ENCODE measurements around the gene PPP1R12B.
"Not testable (repeated sequence)": the region's sequence is repeated elsewhere in the genome, so short reads cannot be mapped to it uniquely, and the experiment has no call there.

PPP1R12B gene

GRCh38 chr1:202464153-202464742 lies 115.7 kb downstream of the PPP1R12B start:
- peak; percentile 58 for TF ChIP-seq CTCF (conservative IDR thresholded peaks at IDR 0.05; ENCODE audit: low read length)
- peak; percentile 47 for DNase-seq (ENCODE audit: low read depth)
- not testable (repeated sequence) for H3K4me3 ChIP-seq (ENCODE audit: low read length)

GRCh38 chr1:202465644-202466270 lies 117.3 kb downstream of the PPP1R12B start:
- not testable (repeated sequence) for DNase-seq (ENCODE audit: low read depth); H3K4me3 ChIP-seq (ENCODE audit: low read length)

GRCh38 chr1:202466339-202466738 lies 117.8 kb downstream of the PPP1R12B start:
- not testable (repeated sequence) for H3K4me3 ChIP-seq (ENCODE audit: low read length); DNase-seq (ENCODE audit: low read depth)

- H3K4me3 ChIP-seq (ENCODE audit: low read length); DNase-seq (ENCODE audit: low read depth): not testable (repeated sequence)
Observed at GRCh38 chr1:202467381-202467780, 118.9 kb downstream of the PPP1R12B start.

GRCh38 chr1:202468695-202469094 lies 120.2 kb downstream of the PPP1R12B start:
- not testable (repeated sequence) for DNase-seq (ENCODE audit: low read depth); H3K4me3 ChIP-seq (ENCODE audit: low read length)

GRCh38 chr1:202469123-202469522 lies 120.6 kb downstream of the PPP1R12B start:
- not testable (repeated sequence) for H3K4me3 ChIP-seq (ENCODE audit: low read length); DNase-seq (ENCODE audit: low read depth)

GRCh38 chr1:202471246-202471645 lies 122.7 kb downstream of the PPP1R12B start:
- DNase-seq (ENCODE audit: low read depth): no peak
- H3K4me3 ChIP-seq (ENCODE audit: low read length): no peak overlapping the region
- TF ChIP-seq CTCF (conservative IDR thresholded peaks at IDR 0.05; ENCODE audit: low read length): no peak

GRCh38 chr1:202472347-202473124 lies 124.0 kb downstream of the PPP1R12B start:
- not testable (repeated sequence) for H3K4me3 ChIP-seq (ENCODE audit: low read length); DNase-seq (ENCODE audit: low read depth)

GRCh38 chr1:202473266-202474045 lies 125.0 kb downstream of the PPP1R12B start:
- not testable (repeated sequence) for DNase-seq (ENCODE audit: low read depth); H3K4me3 ChIP-seq (ENCODE audit: low read length)

DNA sequence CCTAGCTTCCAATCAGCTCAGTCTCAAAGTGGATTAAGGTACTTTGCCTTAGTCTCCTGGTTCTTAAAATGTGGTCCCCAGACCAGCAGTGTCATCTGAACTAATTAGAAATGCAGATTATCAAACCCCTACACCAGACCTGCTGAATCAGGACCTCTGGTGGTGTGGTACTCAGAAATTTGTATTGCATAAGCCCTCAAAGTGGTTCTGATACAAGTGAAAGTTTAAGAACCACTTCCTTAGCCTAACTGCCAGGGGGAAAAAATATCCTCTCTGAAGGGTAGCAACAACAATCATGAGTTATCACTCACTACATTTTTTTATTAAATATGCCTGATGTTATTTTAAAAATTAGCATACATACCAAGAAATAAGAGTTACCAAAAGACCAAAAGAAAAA lies 131.2 kb downstream of the PPP1R12B start:
- DNase-seq (ENCODE audit: low read depth): not testable (repeated sequence)

DNA sequence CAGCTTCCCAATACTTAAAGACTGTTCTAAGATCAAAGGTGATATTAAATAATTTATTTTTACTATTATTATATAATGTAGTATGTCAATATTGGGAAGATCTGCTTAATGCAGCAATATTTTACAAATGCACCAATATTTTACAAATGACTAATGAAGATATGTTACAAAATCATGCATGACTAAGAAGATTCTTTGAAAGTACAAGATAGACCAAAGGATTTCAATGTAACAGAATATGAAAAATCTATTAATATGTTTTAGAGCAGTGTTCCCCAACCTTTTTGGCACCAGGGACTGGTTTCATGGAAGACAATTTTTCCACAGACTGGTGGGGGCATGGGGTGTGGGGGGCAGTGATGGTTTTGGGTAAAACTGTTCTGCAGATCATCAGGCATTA lies 132.1 kb downstream of the PPP1R12B start:
- DNase-seq (ENCODE audit: low read depth): not testable (repeated sequence)

More for the DNA sequence above, 131.2 kb downstream of the PPP1R12B start:
- not testable (repeated sequence) for H3K4me3 ChIP-seq (ENCODE audit: low read length)

GRCh38 chr1:202483362-202483761 lies 134.9 kb downstream of the PPP1R12B start:
- H3K4me3 ChIP-seq (ENCODE audit: low read length); DNase-seq (ENCODE audit: low read depth): not testable (repeated sequence)

More for the DNA sequence above, 132.1 kb downstream of the PPP1R12B start:
- H3K4me3 ChIP-seq (ENCODE audit: low read length): not testable (repeated sequence)

GRCh38 chr1:202484032-202484431 lies 135.5 kb downstream of the PPP1R12B start:
- DNase-seq (ENCODE audit: low read depth); H3K4me3 ChIP-seq (ENCODE audit: low read length): not testable (repeated sequence)

DNA sequence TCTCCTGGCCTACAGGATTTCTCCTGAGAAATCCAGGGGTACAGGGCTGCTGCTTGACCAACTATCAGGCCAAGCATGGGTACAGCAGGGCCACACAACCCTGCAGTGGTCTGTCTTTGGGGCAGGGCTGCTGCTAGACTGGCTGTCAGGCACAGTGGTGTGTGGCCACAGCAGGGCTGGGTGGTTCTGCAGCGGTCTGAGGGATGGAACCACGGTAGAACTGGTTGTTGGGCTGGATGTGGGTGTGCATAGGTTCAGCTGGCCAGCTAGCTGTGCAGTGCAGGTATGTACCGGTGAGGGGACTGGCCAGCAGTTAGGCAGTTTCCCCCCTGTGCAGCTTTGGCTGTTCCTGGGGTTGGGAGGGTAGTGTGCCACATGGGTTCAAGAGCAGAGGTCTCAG lies 136.3 kb downstream of the PPP1R12B start:
- H3K4me3 ChIP-seq (ENCODE audit: low read length); DNase-seq (ENCODE audit: low read depth): not testable (repeated sequence)

GRCh38 chr1:202488178-202488649 lies 139.7 kb downstream of the PPP1R12B start:
- peak; percentile 11 for DNase-seq (ENCODE audit: low read depth)

DNA sequence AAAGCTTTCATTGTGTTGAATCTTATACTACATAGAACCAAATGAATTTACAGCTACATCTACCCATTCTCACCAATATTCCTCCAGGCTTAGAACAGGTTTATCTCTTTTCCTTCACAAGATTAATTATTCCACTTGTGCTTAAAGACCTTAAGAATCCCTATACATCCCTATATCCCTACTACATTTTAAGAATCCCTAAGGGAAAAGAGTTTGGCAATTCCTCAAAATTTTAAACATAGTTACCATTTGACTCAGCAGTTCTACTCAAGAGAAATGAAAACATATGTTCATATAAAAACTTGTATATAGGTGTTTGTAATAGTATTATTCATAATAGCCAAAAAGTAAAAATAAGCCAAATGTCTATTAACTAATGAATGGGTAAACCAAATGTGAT lies 140.6 kb downstream of the PPP1R12B start:
- DNase-seq (ENCODE audit: low read depth): peak; percentile 24
- H3K4me3 ChIP-seq (ENCODE audit: low read length): not testable (repeated sequence)

More at GRCh38 chr1:202488178-202488649, 139.7 kb downstream of the PPP1R12B start:
- not testable (repeated sequence) for H3K4me3 ChIP-seq (ENCODE audit: low read length)

Data from AG10803 (cell line).